CD8-positive, alpha-beta memory T cell (primary cell): ENCODE results near the gene TLCD1. TPM values are rescaled to one million over a fixed set of nuclear protein-coding genes. Genes with fewer than 3 reads are reported as not detected.
A peak's percentile ranks its signal among the peaks of the same experiment; 100 is the strongest.

ENCODE experiments used
- CTCF ChIA-PET: fragments of 350-600 bp; sonication (Branson Sonifier 250); formaldehyde crosslinking; loops from one replicate; lab custom pipeline; 2021; ENCODE audit warnings: antibody characterized with exemption; lab: Charles Lee
- POLR2A ChIA-PET: fragments of 350-600 bp; sonication (Branson Sonifier 250); formaldehyde crosslinking; loops from one replicate; lab custom pipeline; 2021; ENCODE audit warnings: antibody characterized with exemption; lab: Charles Lee
- DNase-seq, 5 donors: peaks; one replicate each; pipeline versions ENCODE4 v3.0.0 to v3.0.0-alpha.2; 2020 to 2022; ENCODE audit warnings: mixed read lengths in 1 of 5
- H3K27ac ChIP-seq: one replicate; pipeline ENCODE4 v1.7.0; 2013; ENCODE audit warnings: low read depth, mild to moderate bottlenecking, low read length, moderate library complexity
- H3K27me3 ChIP-seq: 2 replicates; pipeline ENCODE4 v1.7.0; 2013; ENCODE audit warnings: low read length, mild to moderate bottlenecking; ENCODE audit not compliant: insufficient read depth, poor library complexity, severe bottlenecking
- H3K36me3 ChIP-seq: 2 replicates; pipeline ENCODE4 v1.7.0; 2013; ENCODE audit warnings: mild to moderate bottlenecking, low read length, moderate library complexity; ENCODE audit not compliant: insufficient read depth
- H3K4me1 ChIP-seq: 2 replicates; pipeline ENCODE4 v1.7.0; 2013; ENCODE audit warnings: mild to moderate bottlenecking, low read length, moderate library complexity; ENCODE audit not compliant: insufficient read depth
- H3K4me3 ChIP-seq: 2 replicates; pipeline ENCODE4 v1.7.0; 2013; ENCODE audit warnings: mild to moderate bottlenecking, low read length
- H3K9me3 ChIP-seq: 2 replicates; pipeline ENCODE4 v1.7.0; 2013; ENCODE audit warnings: mild to moderate bottlenecking, low read length
- H3K27ac Mint-ChIP-seq, 8 donors: one replicate each; pipeline ENCODE4 v1.8.0; 2020 to 2021; ENCODE audit warnings: mixed read lengths in 8 of 8, mild to moderate bottlenecking in 6 of 8, inconsistent platforms in 3 of 8, moderate library complexity in 3 of 8
- H3K27me3 Mint-ChIP-seq, 2 donors: one replicate each; pipeline ENCODE4 v1.8.0; 2020 to 2021; ENCODE audit warnings: mixed read lengths in 2 of 2, mild to moderate bottlenecking in 1 of 2, moderate library complexity in 1 of 2
- H3K36me3 Mint-ChIP-seq, 3 donors: one replicate each; pipeline ENCODE4 v1.8.0; 2020 to 2021; ENCODE audit warnings: mixed read lengths in 3 of 3, inconsistent platforms in 1 of 3, mild to moderate bottlenecking in 1 of 3
- H3K4me1 Mint-ChIP-seq, 3 donors: one replicate each; pipeline ENCODE4 v1.8.0; 2020 to 2021; ENCODE audit warnings: mixed read lengths in 3 of 3, inconsistent platforms in 1 of 3, mild to moderate bottlenecking in 1 of 3
- H3K4me3 Mint-ChIP-seq, 7 donors: one replicate each; pipeline ENCODE4 v1.8.0; 2020 to 2021; ENCODE audit warnings: mixed read lengths in 7 of 7, mild to moderate bottlenecking in 6 of 7, moderate library complexity in 4 of 7, inconsistent platforms in 2 of 7
- H3K9me3 Mint-ChIP-seq, 5 donors: one replicate each; pipeline ENCODE4 v1.8.0; 2020 to 2022; ENCODE audit warnings: mixed read lengths in 5 of 5, mild to moderate bottlenecking in 3 of 5, moderate library complexity in 2 of 5, inconsistent platforms in 1 of 5
- polyA plus RNA-seq: library from polyadenylated mRNA; unstranded; fragments of 300-500 nt; fragmentation: Illumina TruSeq; gene quantifications from one replicate; pipeline ENCODE4 v1.2.3, GENCODE V29; 2021
- total RNA-seq, 2 experiments: library from RNA; stranded (reverse); gene quantifications; one replicate each; pipeline ENCODE4 v1.2.3, GENCODE V29; 2021

The TLCD1 gene
- total and polyA plus RNA-seq, 3 experiments from 2014 or later: 36.5 to 38.9 TPM; not detected in 1

DNA sequence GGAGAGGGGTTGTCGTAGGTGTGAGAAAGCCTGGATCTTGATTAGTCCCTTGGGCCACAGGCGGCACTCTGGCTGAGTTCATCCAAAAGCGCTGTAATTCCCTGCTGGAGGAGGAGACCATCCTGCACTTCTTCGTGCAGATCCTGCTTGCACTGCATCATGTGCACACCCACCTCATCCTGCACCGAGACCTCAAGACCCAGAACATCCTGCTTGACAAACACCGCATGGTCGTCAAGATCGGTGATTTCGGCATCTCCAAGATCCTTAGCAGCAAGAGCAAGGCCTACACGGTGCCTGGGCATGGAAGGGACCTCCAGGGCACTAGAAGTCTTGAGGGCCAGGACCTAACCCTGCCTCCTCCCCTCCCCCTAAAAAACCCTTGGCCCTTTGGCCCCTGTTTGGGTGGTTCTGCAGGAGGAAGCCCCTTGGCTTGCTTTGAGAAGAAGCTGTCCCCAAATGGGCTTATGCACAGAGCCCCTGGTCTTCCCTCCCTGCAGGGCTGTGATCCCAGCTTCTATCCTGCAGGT lies 8.7 kb upstream of the TLCD1 start:
- POLR2A ChIA-PET: no interaction called here

DNA sequence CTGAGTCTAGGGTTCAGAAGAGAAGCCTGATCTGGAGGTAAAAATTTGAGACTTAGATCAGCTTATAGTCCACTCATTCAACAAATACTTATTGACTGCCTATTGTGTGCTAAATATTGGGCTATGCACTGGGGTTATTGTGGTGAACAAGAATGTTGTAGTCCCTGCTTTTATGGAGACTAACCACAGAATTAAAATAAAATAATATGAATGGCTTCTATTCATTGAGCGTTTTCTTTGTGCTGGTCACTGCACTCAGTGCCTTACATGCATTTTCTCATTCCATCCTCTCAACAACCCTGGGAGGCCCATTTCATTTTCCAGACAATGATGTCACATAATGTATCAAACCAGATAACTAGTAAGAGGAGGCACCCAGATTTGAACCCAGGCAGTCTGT lies 7.3 kb upstream of the TLCD1 start:
- Histone ChIP-seq H3K27me3 (no peaks in the 10 kb centered on the region), H3K36me3 (no peaks in the 10 kb centered on the region), H3K4me3 (no peak overlapping the region), H3K4me1 (peaks cover 11% of the 10 kb centered on the region), H3K27ac (no peak overlapping the region), H3K9me3 (no peaks in the 10 kb centered on the region)
- Mint-ChIP-seq H3K36me3 (peaks cover 0 to 5% (median 0%) of the 10 kb centered on the region in 3 donors), H3K4me3 (peak overlapping the region in 1 of 7 donors; percentile 9), H3K9me3 (no peaks in the 10 kb centered on the region), H3K4me1 (peaks cover 11 to 16% (median 11%) of the 10 kb centered on the region in 3 donors), H3K27me3 (no peaks in the 10 kb centered on the region), H3K27ac (no peak overlapping the region)
- POLR2A ChIA-PET: no interaction called here
- no peak for DNase-seq
- CTCF ChIA-PET: interaction anchor here (0.7 kb wide), 1 partner anchor 10 kb away, joined by 3 read pairs; no protein-coding TSS in a partner anchor

More for the DNA sequence above, 8.7 kb upstream of the TLCD1 start:
- Histone ChIP-seq H3K9me3 (no peaks in the 10 kb centered on the region), H3K4me3 (no peak overlapping the region), H3K27ac (peak overlapping the region; percentile 48), H3K36me3 (no peaks in the 10 kb centered on the region), H3K27me3 (no peaks in the 10 kb centered on the region), H3K4me1 (peaks cover 15% of the 10 kb centered on the region)
- DNase-seq: no peak
- Mint-ChIP-seq H3K27me3 (no peaks in the 10 kb centered on the region), H3K36me3 (peaks cover 0 to 2% (median 2%) of the 10 kb centered on the region in 3 donors), H3K4me3 (no peak overlapping the region), H3K27ac (peak overlapping the region in 1 of 8 donors; percentile 39), H3K9me3 (no peaks in the 10 kb centered on the region), H3K4me1 (peaks cover 9 to 14% (median 12%) of the 10 kb centered on the region in 3 donors)
- CTCF ChIA-PET: interaction anchor here (1.4 to 1.8 kb wide), 3 partner anchors 8 to 29 kb away, joined by 4 to 9 read pairs (median 6); partner anchors contain the start of gene TLCD1

DNA sequence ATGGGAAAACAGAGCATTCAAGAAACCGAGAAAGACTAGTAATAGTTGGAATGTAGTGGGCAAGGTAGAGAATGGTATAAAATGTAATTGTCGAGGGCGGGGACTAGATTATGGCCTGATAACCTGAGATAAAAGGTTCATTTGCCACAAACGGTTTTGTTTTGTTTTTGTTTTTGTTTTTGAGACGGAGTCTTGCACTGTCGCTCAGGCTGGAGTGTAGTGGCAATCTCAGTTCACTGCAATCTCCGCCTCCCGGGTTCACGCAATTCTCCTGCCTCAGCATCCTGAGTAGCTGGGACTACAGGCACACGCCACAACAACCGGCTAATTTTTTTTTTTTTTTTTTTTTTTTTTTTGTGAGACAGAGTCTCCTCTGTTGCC lies 3.9 kb upstream of the TLCD1 start:
- Mint-ChIP-seq H3K27me3 (peaks cover 0 to 4% of the 10 kb centered on the region in 2 donors), H3K4me3 (peak overlapping the region in 2 of 7 donors; percentile 32 to 64), H3K9me3 (no peaks in the 10 kb centered on the region), H3K36me3 (peaks cover 0 to 20% (median 0%) of the 10 kb centered on the region in 3 donors), H3K27ac (peak overlapping the region in 5 of 8 donors; percentile 6 to 49 (median 27)), H3K4me1 (peaks cover 28 to 39% (median 29%) of the 10 kb centered on the region in 3 donors)
- POLR2A ChIA-PET: interaction anchor here (0.6 to 4.3 kb wide), 3 partner anchors 10 to 18 kb away, joined by 4 to 128 read pairs (median 26); partner anchors contain the start of genes RPL23A and TRAF4
- peaks cover 18% of the 10 kb centered on the region for H3K4me1 ChIP-seq
- no peaks in the 10 kb centered on the region for H3K9me3 ChIP-seq
- H3K27me3 ChIP-seq: no peaks in the 10 kb centered on the region
- DNase-seq: no peak
- H3K4me3 ChIP-seq: no peak overlapping the region
- CTCF ChIA-PET: interaction anchor here (4.1 to 14.8 kb wide), 3 partner anchors 17 to 222 kb away, joined by 72 to 579 read pairs (median 78); partner anchors contain the start of genes PHF12 and TRAF4
- no peak overlapping the region for H3K27ac ChIP-seq
- peaks cover under 1% of the 10 kb centered on the region for H3K36me3 ChIP-seq

DNA sequence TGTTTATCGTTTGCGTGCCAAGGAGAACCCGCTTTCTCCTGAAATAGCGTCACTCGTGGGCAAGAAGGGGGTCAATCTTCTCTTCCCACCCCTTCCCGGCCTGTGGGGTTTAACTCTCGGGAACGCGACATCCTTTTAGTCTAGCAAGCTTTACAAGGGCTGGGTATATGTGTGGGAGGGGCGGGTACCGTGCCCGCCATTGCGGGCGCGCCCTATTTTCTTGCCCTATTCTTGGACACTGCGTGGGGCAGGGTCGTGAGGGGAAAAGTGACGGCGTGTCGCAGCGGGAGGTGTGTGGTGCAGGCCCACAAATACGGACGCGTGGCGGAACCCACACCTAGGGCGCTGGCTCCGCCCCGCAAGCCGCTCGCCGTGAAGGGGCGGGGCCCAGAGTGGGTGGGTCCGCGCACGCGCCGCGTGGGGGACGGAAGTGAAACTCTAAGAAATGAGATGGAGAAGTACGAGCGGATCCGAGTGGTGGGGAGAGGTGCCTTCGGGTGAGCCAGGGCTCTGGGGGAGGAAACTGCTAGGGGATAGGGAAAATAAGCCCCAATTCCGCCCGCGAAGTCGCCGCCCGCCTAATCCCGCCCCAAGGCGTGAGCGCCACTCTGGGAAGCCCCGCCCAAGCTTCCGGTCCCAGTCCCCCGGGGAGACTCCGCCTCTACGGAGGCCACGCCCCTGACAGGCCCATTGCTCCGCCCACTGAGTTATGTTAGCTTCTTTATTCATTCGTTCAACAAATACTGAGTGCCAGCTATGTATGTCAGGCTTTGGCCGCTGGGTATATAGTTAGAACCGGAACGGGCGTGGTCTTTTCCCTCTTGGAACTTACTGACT lies 2.5 kb upstream of the TLCD1 start, which contains the start of gene NEK8:
NEK8 (plus strand) TSS at position 425 of the 837 bp plus-strand sequence; CDS start at position 451, 26 bp downstream.
- Histone ChIP-seq H3K27ac (peak within 1 kb of the TSS; percentile 97), H3K4me3 (peak within 1 kb of the TSS; percentile 91), H3K9me3 (no peaks in the 10 kb centered on the region), H3K36me3 (peaks cover 7% of the 10 kb centered on the region), H3K4me1 (peaks cover 20% of the 10 kb centered on the region), H3K27me3 (no peaks in the 10 kb centered on the region)
- Mint-ChIP-seq H3K36me3 (peaks cover 0 to 33% (median 6%) of the 10 kb centered on the region in 3 donors), H3K27me3 (peaks cover 0 to 5% of the 10 kb centered on the region in 2 donors), H3K9me3 (no peaks in the 10 kb centered on the region), H3K4me3 (peak within 1 kb of the TSS; percentile 94 to 99 (median 97)), H3K4me1 (peaks cover 38 to 52% (median 38%) of the 10 kb centered on the region in 3 donors), H3K27ac (peak within 1 kb of the TSS; percentile 98 to 100 (median 100))
- ChIA-PET POLR2A (interaction anchor here (0.5 to 4.3 kb wide), 9 partner anchors 9 to 411 kb away, joined by 4 to 128 read pairs (median 4); partner anchors contain the start of genes PHF12, RPL23A and TRAF4), CTCF (interaction anchor here (1.4 to 14.8 kb wide), 16 partner anchors 9 to 388 kb away, joined by 3 to 579 read pairs (median 12); partner anchors contain the start of genes DHRS13, PHF12, PROCA1 and RPL23A)
- peak; percentile 95 to 98 (median 97) for DNase-seq

DNA sequence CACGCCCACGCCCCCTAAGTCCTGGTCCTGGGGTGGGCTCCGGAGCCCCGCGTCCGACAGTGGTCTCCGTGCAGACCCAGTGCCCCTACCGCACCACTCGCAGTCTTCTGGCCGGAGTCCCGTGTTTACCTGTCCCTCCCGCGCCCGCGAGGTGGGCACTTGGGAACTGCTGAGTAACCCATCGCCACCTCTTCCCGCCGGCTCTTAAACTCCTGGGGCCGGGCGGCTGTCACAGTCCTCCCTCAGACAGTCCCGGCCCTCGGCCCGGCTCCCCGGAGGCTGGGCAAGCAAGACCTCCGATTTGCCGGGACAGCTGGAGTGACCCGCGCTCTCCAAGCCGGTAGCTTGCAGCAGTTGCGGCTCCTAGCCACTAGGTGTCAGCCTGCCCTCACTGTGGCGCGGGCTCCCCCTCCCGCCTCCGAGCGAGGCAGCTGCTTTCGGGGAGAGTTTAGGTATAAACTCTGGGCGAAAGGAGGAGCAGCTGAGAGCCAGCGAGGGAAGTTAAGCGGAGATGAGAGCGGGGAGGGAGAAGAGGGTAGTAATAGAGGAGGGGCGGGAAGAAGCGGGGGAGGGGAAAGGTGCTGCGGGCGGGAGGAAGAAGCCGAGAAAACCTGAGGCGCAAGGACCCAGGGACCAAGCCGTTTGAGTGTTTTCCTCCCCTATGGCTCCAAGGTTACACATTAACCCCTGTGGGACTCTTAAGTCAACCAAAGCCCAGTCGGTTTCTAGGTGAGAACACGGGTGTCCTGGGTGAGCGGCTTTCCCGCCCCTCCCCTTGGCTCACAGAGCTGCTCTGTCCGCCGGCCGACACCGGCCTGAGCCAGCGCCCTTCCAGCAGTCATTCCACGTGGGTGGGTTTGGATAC lies 826 bp upstream of the TLCD1 start:
- Mint-ChIP-seq H3K27me3 (peaks cover 0 to 5% of the 10 kb centered on the region in 2 donors), H3K36me3 (peaks cover 0 to 49% (median 13%) of the 10 kb centered on the region in 3 donors), H3K27ac (peak overlapping the region; percentile 97 to 100 (median 99)), H3K4me1 (peaks cover 48 to 68% (median 50%) of the 10 kb centered on the region in 3 donors), H3K4me3 (peak overlapping the region; percentile 94 to 99 (median 97)), H3K9me3 (no peaks in the 10 kb centered on the region)
- Histone ChIP-seq H3K27ac (peak overlapping the region; percentile 97), H3K4me1 (peaks cover 29% of the 10 kb centered on the region), H3K4me3 (peak overlapping the region; percentile 91), H3K9me3 (no peaks in the 10 kb centered on the region), H3K36me3 (peaks cover 22% of the 10 kb centered on the region), H3K27me3 (no peaks in the 10 kb centered on the region)
- peak; percentile 83 to 92 (median 85) for DNase-seq
- ChIA-PET CTCF (interaction anchor here (0.5 to 14.8 kb wide), 52 partner anchors 8 to 397 kb away, joined by 3 to 579 read pairs (median 6); partner anchors contain the start of genes BLTP2, DHRS13, FAM222B and PHF12), POLR2A (interaction anchor here (0.6 to 4.3 kb wide), 14 partner anchors 7 to 227 kb away, joined by 3 to 128 read pairs (median 4); partner anchors contain the start of genes BLTP2, PHF12, PROCA1 and RPL23A)

DNA sequence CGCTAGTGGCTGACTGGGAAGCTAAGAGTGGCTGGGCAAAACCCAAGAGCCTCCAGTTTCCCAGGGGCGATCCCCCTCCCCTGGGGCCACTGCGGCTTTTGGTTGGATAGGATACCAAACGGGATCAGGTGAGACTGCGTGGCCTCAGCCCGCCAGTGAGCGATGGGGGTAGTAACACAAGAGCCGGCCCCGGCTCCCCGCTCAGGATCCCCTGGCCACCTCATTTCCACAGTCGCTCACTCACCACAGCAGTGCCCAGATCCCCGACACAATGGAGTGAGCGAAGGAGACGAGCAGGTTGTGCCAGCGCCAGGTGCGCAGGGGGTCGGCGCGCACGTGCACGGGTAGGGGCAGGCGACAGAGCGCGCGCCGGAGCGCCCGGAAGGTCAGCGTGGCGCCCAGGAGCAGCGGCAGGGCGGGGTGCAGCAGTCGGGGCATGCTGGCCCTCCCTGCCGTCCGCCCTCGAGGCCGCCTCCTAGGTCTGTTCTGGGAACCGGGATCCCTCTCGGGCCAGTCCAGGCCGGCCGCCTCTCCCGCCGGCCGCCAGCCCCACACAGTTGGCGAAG lies 290 bp downstream of the TLCD1 start:
- Mint-ChIP-seq H3K4me3 (peak overlapping the region; percentile 78 to 90 (median 88)), H3K27ac (peak overlapping the region in 7 of 8 donors; percentile 55 to 92 (median 78)), H3K36me3 (peaks cover 0 to 60% (median 13%) of the 10 kb centered on the region in 3 donors), H3K27me3 (peaks cover 0 to 5% of the 10 kb centered on the region in 2 donors), H3K4me1 (peaks cover 58 to 79% (median 62%) of the 10 kb centered on the region in 3 donors), H3K9me3 (no peaks in the 10 kb centered on the region)
- ChIA-PET POLR2A (interaction anchor here (1.1 to 4.3 kb wide), 7 partner anchors 14 to 228 kb away, joined by 3 to 128 read pairs (median 13); partner anchors contain the start of genes BLTP2, PHF12, PROCA1 and TRAF4), CTCF (interaction anchor here (0.8 to 14.8 kb wide), 32 partner anchors 10 to 398 kb away, joined by 3 to 579 read pairs (median 7); partner anchors contain the start of genes BLTP2, DHRS13, FAM222B and PHF12)
- no peaks in the 10 kb centered on the region for H3K9me3 ChIP-seq
- peak overlapping the region; percentile 49 for H3K4me3 ChIP-seq
- H3K27ac ChIP-seq: peak overlapping the region; percentile 72
- peaks cover 33% of the 10 kb centered on the region for H3K36me3 ChIP-seq
- peak in 3 of 5 donors; percentile 14 to 39 (median 28) for DNase-seq
- peaks cover 40% of the 10 kb centered on the region for H3K4me1 ChIP-seq
- no peaks in the 10 kb centered on the region for H3K27me3 ChIP-seq
